NCI-H2081 treated with DMSO at 0.1 percent for 48 hours (cell line): ENCODE results near the gene PNKP.

Experiments used
- DNase-seq: peaks from one replicate; lab custom pipeline; 2025; lab: John Stamatoyannopoulos, UW

PNKP gene

GRCh38 chr19:49876422-49877019, 9.1 kb upstream of the PNKP start:
- peak; percentile 90 for DNase-seq

GRCh38 chr19:49875857-49876421, 8.6 kb upstream of the PNKP start:
- no peak for DNase-seq

- DNase-seq = no peak
Observed at GRCh38 chr19:49875177-49875576, 7.8 kb upstream of the PNKP start.

GRCh38 chr19:49874503-49875157, 7.3 kb upstream of the PNKP start:
- no peak for DNase-seq

- no peak for DNase-seq
Observed at GRCh38 chr19:49873834-49874233, 6.5 kb upstream of the PNKP start.

GRCh38 chr19:49873129-49873521, 5.7 kb upstream of the PNKP start:
- DNase-seq = no peak

- DNase-seq = no peak
Observed at GRCh38 chr19:49872245-49873128, 5.1 kb upstream of the PNKP start.

- no peak for DNase-seq
Observed at GRCh38 chr19:49871349-49871985, 4.1 kb upstream of the PNKP start.

GRCh38 chr19:49870309-49870901, 3.0 kb upstream of the PNKP start:
- DNase-seq = no peak

GRCh38 chr19:49869484-49870308, 2.3 kb upstream of the PNKP start:
- peak; percentile 99 for DNase-seq

GRCh38 chr19:49869009-49869483, 1.7 kb upstream of the PNKP start:
- DNase-seq = no peak

- no peak for DNase-seq
Observed at GRCh38 chr19:49864890-49865289, 2.5 kb downstream of the PNKP start.

- DNase-seq = no peak
Observed at GRCh38 chr19:49863935-49864320, 3.4 kb downstream of the PNKP start.

GRCh38 chr19:49863254-49863934, 4.0 kb downstream of the PNKP start:
- DNase-seq = no peak

- DNase-seq = no peak
Observed at GRCh38 chr19:49862391-49863253, 4.8 kb downstream of the PNKP start.

GRCh38 chr19:49861541-49862378, 5.6 kb downstream of the PNKP start:
- no peak for DNase-seq

- no peak for DNase-seq
Observed at GRCh38 chr19:49861107-49861506, 6.3 kb downstream of the PNKP start.
